Measurements from ENCODE around the gene C1R. TPM values are rescaled to one million over a fixed set of nuclear protein-coding genes. Genes with fewer than 3 reads are reported as not detected.

The C1R gene
- polyA plus RNA-seq, 1 of the 3 experiments (the other 2 are of a cell fraction): 20.1 TPM

- DNase-seq: no peak
- TF ChIP-seq ELF1 (IDR thresholded peaks at IDR 0.05) (no peak), FOXJ3 (CRISPR knock-in tag; IDR thresholded peaks at IDR 0.05) (no peak), GATA2 (CRISPR knock-in tag; IDR thresholded peaks at IDR 0.05) (no peak), SMC3 (IDR thresholded peaks at IDR 0.05; ENCODE audit: low read depth, low read length) (no peak), CHD2 (IDR thresholded peaks at IDR 0.05; ENCODE audit: low read length, partially characterized antibody) (no peak)
- TF ChIP-seq, protein P1, sequence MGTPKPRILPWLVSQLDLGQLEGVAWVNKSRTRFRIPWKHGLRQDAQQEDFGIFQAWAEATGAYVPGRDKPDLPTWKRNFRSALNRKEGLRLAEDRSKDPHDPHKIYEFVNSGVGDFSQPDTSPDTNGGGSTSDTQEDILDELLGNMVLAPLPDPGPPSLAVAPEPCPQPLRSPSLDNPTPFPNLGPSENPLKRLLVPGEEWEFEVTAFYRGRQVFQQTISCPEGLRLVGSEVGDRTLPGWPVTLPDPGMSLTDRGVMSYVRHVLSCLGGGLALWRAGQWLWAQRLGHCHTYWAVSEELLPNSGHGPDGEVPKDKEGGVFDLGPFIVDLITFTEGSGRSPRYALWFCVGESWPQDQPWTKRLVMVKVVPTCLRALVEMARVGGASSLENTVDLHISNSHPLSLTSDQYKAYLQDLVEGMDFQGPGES (IDR thresholded peaks at IDR 0.05; ENCODE audit: low read depth, low read length): no peak
- no peaks in the 10 kb centered on the region for H3F3A ChIP-seq (replicated peaks; ENCODE audit: insufficient read depth)
- no peak overlapping the region for H3K9ac ChIP-seq
- POLR2A ChIA-PET: no interaction called here
- H3K36me3 ChIP-seq (replicated peaks in 1 of 2; ENCODE audit: control insufficient read depth in 1 of 2, insufficient read depth in 2 of 2, low read length in 1 of 2): no peaks in the 10 kb centered on the region
- H2AFZ ChIP-seq (ENCODE audit: low read depth): no peak overlapping the region
- H3K4me1 ChIP-seq (ENCODE audit: control insufficient read depth in 1 of 2, insufficient read depth in 2 of 2, low read depth in 1 of 2, low read length in 1 of 2): no peaks in the 10 kb centered on the region
- no peak overlapping the region for H3K4me2 ChIP-seq
- H3K4me3 ChIP-seq (ENCODE audit: low read depth in 2 of 2, low read length in 1 of 2): no peak overlapping the region
- no peak overlapping the region for H3K27ac ChIP-seq (ENCODE audit: low read depth in 2 of 2, low read length in 1 of 2)
- H3K79me2 ChIP-seq (ENCODE audit: insufficient read depth): no peaks in the 10 kb centered on the region
- H3K9me3 ChIP-seq: no peaks in the 10 kb centered on the region
- CTCF ChIA-PET: interaction anchor here (0.7 to 1.3 kb wide), 4 partner anchors 16 to 129 kb away, joined by 3 to 4 read pairs (median 4); no protein-coding TSS in a partner anchor
- no peaks in the 10 kb centered on the region for H3K9me2 ChIP-seq
- H3K27me3 ChIP-seq (ENCODE audit: insufficient read depth): peaks cover 11% of the 10 kb centered on the region; the same call in 1 of the 2 replicates
- WGBS (ENCODE audit: low lambda C conversion rate): 0% methylated on average over 1 of the region's 1 CpG
- no peaks in the 10 kb centered on the region for H4K20me1 ChIP-seq (ENCODE audit: insufficient read depth)
Measured at GRCh38 chr12:7073946-7074345, 18.3 kb downstream of the C1R start.

- no peaks in the 10 kb centered on the region for H3K36me3 ChIP-seq (replicated peaks in 1 of 2; ENCODE audit: control insufficient read depth in 1 of 2, insufficient read depth in 2 of 2, low read length in 1 of 2)
- H3K9me3 ChIP-seq: no peaks in the 10 kb centered on the region
- ChIA-PET POLR2A (no interaction called here), CTCF (interaction anchor here (0.6 kb wide), 1 partner anchor 41 kb away, joined by 3 read pairs; no protein-coding TSS in a partner anchor)
- no peak overlapping the region for H3K27ac ChIP-seq (ENCODE audit: low read depth in 2 of 2, low read length in 1 of 2)
- H3K4me3 ChIP-seq (ENCODE audit: low read depth in 2 of 2, low read length in 1 of 2): no peak overlapping the region
- H3K4me2 ChIP-seq: no peak overlapping the region
- peaks cover 11% of the 10 kb centered on the region; the same call in 1 of the 2 replicates for H3K27me3 ChIP-seq (ENCODE audit: insufficient read depth)
- no peaks in the 10 kb centered on the region; a peak in 1 of 4 replicates for H3K4me1 ChIP-seq (ENCODE audit: control insufficient read depth in 1 of 2, insufficient read depth in 2 of 2, low read depth in 1 of 2, low read length in 1 of 2)
- H3K9ac ChIP-seq: no peak overlapping the region
- no peaks in the 10 kb centered on the region for H3K9me2 ChIP-seq
- no peak overlapping the region for H2AFZ ChIP-seq (ENCODE audit: low read depth)
- H3F3A ChIP-seq (replicated peaks; ENCODE audit: insufficient read depth): no peaks in the 10 kb centered on the region
- 65% methylated on average over 6 of the region's 6 CpGs for WGBS (ENCODE audit: low lambda C conversion rate)
- H4K20me1 ChIP-seq (ENCODE audit: insufficient read depth): no peaks in the 10 kb centered on the region
- no peak for DNase-seq
- no peaks in the 10 kb centered on the region for H3K79me2 ChIP-seq (ENCODE audit: insufficient read depth)
- no peak for TF ChIP-seq FOXM1 (IDR thresholded peaks at IDR 0.05; ENCODE audit: low read depth)
- no peak for TF ChIP-seq GABPA (IDR thresholded peaks at IDR 0.05; ENCODE audit: low read depth)
- no peak for TF ChIP-seq EZH2phosphoT487 (IDR thresholded peaks at IDR 0.05; ENCODE audit: borderline replicate concordance, low read depth)
- TF ChIP-seq, protein P2, sequence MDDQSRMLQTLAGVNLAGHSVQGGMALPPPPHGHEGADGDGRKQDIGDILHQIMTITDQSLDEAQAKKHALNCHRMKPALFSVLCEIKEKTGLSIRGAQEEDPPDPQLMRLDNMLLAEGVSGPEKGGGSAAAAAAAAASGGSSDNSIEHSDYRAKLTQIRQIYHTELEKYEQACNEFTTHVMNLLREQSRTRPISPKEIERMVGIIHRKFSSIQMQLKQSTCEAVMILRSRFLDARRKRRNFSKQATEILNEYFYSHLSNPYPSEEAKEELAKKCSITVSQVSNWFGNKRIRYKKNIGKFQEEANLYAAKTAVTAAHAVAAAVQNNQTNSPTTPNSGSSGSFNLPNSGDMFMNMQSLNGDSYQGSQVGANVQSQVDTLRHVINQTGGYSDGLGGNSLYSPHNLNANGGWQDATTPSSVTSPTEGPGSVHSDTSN (IDR thresholded peaks at IDR 0.05): no peak
- no peak for TF ChIP-seq MEF2A (IDR thresholded peaks at IDR 0.05; ENCODE audit: borderline replicate concordance, low read depth)
- no peak for TF ChIP-seq USF1 (IDR thresholded peaks at IDR 0.05; ENCODE audit: borderline replicate concordance, low read depth)
- TF ChIP-seq CTCF (IDR thresholded peaks at IDR 0.05): no peak
- TF ChIP-seq JUND (IDR thresholded peaks at IDR 0.05): no peak
- TF ChIP-seq, protein P3, sequence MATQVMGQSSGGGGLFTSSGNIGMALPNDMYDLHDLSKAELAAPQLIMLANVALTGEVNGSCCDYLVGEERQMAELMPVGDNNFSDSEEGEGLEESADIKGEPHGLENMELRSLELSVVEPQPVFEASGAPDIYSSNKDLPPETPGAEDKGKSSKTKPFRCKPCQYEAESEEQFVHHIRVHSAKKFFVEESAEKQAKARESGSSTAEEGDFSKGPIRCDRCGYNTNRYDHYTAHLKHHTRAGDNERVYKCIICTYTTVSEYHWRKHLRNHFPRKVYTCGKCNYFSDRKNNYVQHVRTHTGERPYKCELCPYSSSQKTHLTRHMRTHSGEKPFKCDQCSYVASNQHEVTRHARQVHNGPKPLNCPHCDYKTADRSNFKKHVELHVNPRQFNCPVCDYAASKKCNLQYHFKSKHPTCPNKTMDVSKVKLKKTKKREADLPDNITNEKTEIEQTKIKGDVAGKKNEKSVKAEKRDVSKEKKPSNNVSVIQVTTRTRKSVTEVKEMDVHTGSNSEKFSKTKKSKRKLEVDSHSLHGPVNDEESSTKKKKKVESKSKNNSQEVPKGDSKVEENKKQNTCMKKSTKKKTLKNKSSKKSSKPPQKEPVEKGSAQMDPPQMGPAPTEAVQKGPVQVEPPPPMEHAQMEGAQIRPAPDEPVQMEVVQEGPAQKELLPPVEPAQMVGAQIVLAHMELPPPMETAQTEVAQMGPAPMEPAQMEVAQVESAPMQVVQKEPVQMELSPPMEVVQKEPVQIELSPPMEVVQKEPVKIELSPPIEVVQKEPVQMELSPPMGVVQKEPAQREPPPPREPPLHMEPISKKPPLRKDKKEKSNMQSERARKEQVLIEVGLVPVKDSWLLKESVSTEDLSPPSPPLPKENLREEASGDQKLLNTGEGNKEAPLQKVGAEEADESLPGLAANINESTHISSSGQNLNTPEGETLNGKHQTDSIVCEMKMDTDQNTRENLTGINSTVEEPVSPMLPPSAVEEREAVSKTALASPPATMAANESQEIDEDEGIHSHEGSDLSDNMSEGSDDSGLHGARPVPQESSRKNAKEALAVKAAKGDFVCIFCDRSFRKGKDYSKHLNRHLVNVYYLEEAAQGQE (IDR thresholded peaks at IDR 0.05; ENCODE audit: low read depth, low read length): no peak
- TF ChIP-seq TAF1 (IDR thresholded peaks at IDR 0.05; ENCODE audit: borderline replicate concordance, low read depth, low read length): no peak
- no peak for TF ChIP-seq NRF1 (IDR thresholded peaks at IDR 0.05; ENCODE audit: low read depth, low read length)
- TF ChIP-seq MAX (IDR thresholded peaks at IDR 0.05; ENCODE audit: low read depth): no peak
- no peak for TF ChIP-seq SIN3A (IDR thresholded peaks at IDR 0.05; ENCODE audit: borderline replicate concordance, low read depth, low read length)
- TF ChIP-seq MXI1 (IDR thresholded peaks at IDR 0.05; ENCODE audit: low read depth, low read length): no peak
- TF ChIP-seq RFX5 (IDR thresholded peaks at IDR 0.05; ENCODE audit: low read length): no peak
Measured at GRCh38 chr12:7072554-7072953, 19.7 kb downstream of the C1R start.

Data from SK-N-SH (cell line).